CD4-positive, alpha-beta T cell (primary cell): Measurements from ENCODE around the gene ENTPD3. TPM values are rescaled to one million over a fixed set of nuclear protein-coding genes. Genes with fewer than 3 reads are reported as not detected.
A peak's percentile ranks its signal among the peaks of the same experiment; 100 is the strongest.

Experiments used
- ATAC-seq: fragments of 200-7000 bp; cut with Tn5 transposase; one replicate; pipeline ENCODE4 v1.10.0; 2022; ENCODE audit warnings: mild to moderate bottlenecking; ENCODE audit not compliant: poor library complexity
- CTCF ChIA-PET: fragments of 350-600 bp; sonication (Branson Sonifier 250); formaldehyde crosslinking; loops from one replicate; lab custom pipeline; 2021; ENCODE audit warnings: antibody characterized with exemption, inconsistent platforms; lab: Charles Lee
- POLR2A ChIA-PET: fragments of 350-600 bp; sonication (Branson Sonifier 250); formaldehyde crosslinking; loops from one replicate; lab custom pipeline; 2021; ENCODE audit warnings: antibody characterized with exemption, inconsistent platforms; lab: Charles Lee
- DNase-seq, 14 experiments: peaks; one replicate each; pipeline ENCODE4 v3.0.0-alpha.2; 2013 to 2020; ENCODE audit warnings: mixed read lengths in 2 of 14
- H3K27ac ChIP-seq, 2 donors: one replicate each; pipeline versions ENCODE4 v1.5.1 to v1.7.0; 2013; ENCODE audit warnings: low read length in 2 of 2, low read depth in 1 of 2, mild to moderate bottlenecking in 1 of 2
- H3K27me3 ChIP-seq, 2 experiments: 1 replicate in 1 of 2; 2 replicates in 1 of 2; pipeline versions ENCODE4 v1.6.1 to v1.7.0; 2013; ENCODE audit warnings: low read length in 2 of 2, control low read depth in 1 of 2, mild to moderate bottlenecking in 1 of 2, moderate library complexity in 1 of 2; ENCODE audit not compliant: insufficient read depth in 2 of 2, control insufficient read depth in 1 of 2
- H3K36me3 ChIP-seq: one replicate; pipeline ENCODE4 v1.6.1; 2013; ENCODE audit warnings: low read length, control low read depth; ENCODE audit not compliant: insufficient read depth
- H3K4me1 ChIP-seq: one replicate; pipeline ENCODE4 v1.6.1; 2013; ENCODE audit warnings: low read length, control low read depth; ENCODE audit not compliant: insufficient read depth
- H3K4me3 ChIP-seq: one replicate; pipeline ENCODE4 v1.5.1; 2013; ENCODE audit warnings: mild to moderate bottlenecking, low read length, moderate library complexity
- H3K9me3 ChIP-seq, 2 experiments: 1 replicate in 1 of 2; 2 replicates in 1 of 2; pipeline versions ENCODE4 v1.6.1 to v1.7.0; 2013; ENCODE audit warnings: low read length in 2 of 2, mild to moderate bottlenecking in 2 of 2, control low read depth in 1 of 2, moderate library complexity in 1 of 2; ENCODE audit not compliant: control insufficient read depth in 1 of 2, insufficient read depth in 1 of 2
- H3K27ac Mint-ChIP-seq: one replicate; pipeline ENCODE4 v1.8.0; 2020; ENCODE audit warnings: mixed read lengths
- H3K27me3 Mint-ChIP-seq: one replicate; pipeline ENCODE4 v1.8.0; 2021; ENCODE audit warnings: mixed read lengths
- H3K36me3 Mint-ChIP-seq: one replicate; pipeline ENCODE4 v1.8.0; 2021; ENCODE audit warnings: low read depth, mixed read lengths
- H3K4me1 Mint-ChIP-seq: one replicate; pipeline ENCODE4 v1.8.0; 2021; ENCODE audit warnings: low read depth, mixed read lengths
- H3K4me3 Mint-ChIP-seq: one replicate; pipeline ENCODE4 v1.8.0; 2020; ENCODE audit warnings: mild to moderate bottlenecking, mixed read lengths
- H3K9me3 Mint-ChIP-seq: one replicate; pipeline ENCODE4 v1.8.0; 2020; ENCODE audit warnings: mixed read lengths
- CTCF ChIP-seq: fragments of 200-600 bp; IDR thresholded peaks from one replicate; pipeline ENCODE4 v1.8.0; 2022; ENCODE audit warnings: antibody characterized with exemption, mild to moderate bottlenecking
- intact Hi-C, 2 experiments: fragments of 100-400 bp; cut with DNase I in 1 of 2; cut with micrococcal nuclease in 1 of 2; formaldehyde crosslinking; loops; one replicate each; pipeline versions ENCODE4 v1.15.1 to v1.9.0; 2023 to 2025; cut with DNase I, micrococcal nuclease
- total RNA-seq, 174 experiments: library from RNA in 2 of 174; stranded (reverse) in 2 of 174; gene quantifications; one replicate each; pipeline ENCODE4 v1.2.3 and lab custom pipeline; 2021 to 2026

ENTPD3 gene
- total RNA-seq, 2 experiments from 2014 or later = not detected

GRCh38 chr3:40453933-40454332 lies 66.9 kb downstream of the ENTPD3 start:
- peaks cover 51% of the 10 kb centered on the region for H3K4me1 Mint-ChIP-seq
- TF ChIP-seq CTCF = no peak
- H3K27ac Mint-ChIP-seq = peak overlapping the region; percentile 91
- intact Hi-C loops = loop anchor here (1.0 to 10.0 kb wide), 8 partner anchors 71 to 1511 kb away; partner anchors contain the start of genes EIF1B (in 2 of the 2), ULK4 (in 2 of the 2), ZNF621 (in 2 of the 2) and CTNNB1 (in 1 of the 2)
- H3K4me3 Mint-ChIP-seq = peak overlapping the region; percentile 52
- H3K27me3 Mint-ChIP-seq = no peaks in the 10 kb centered on the region
- ChIA-PET CTCF (interaction anchor here (1.2 to 1.4 kb wide), 2 partner anchors 11 to 137 kb away, joined by 3 to 4 read pairs; no protein-coding TSS in a partner anchor), POLR2A (interaction anchor here (0.8 to 3.3 kb wide), 9 partner anchors 10 to 1508 kb away, joined by 3 to 17 read pairs (median 5); partner anchors contain the start of genes CTNNB1, EIF1B, RPSA and ULK4)
- DNase-seq (no peak), ATAC-seq (no peak)
- H3K36me3 Mint-ChIP-seq = peaks cover 30% of the 10 kb centered on the region
- no peak overlapping the region for H3K4me3 ChIP-seq
- no peak overlapping the region for H3K27ac ChIP-seq
- H3K27me3 ChIP-seq = no peaks in the 10 kb centered on the region
- H3K4me1 ChIP-seq = peaks cover 40% of the 10 kb centered on the region
- no peaks in the 10 kb centered on the region for H3K9me3 ChIP-seq
- H3K9me3 Mint-ChIP-seq = no peaks in the 10 kb centered on the region
- peaks cover 15% of the 10 kb centered on the region for H3K36me3 ChIP-seq

- H3K4me3 Mint-ChIP-seq = peak overlapping the region; percentile 90
- no peak for TF ChIP-seq CTCF
- no peak for ATAC-seq
- no peaks in the 10 kb centered on the region for H3K9me3 ChIP-seq
- peaks cover 44% of the 10 kb centered on the region for H3K4me1 ChIP-seq
- ChIA-PET CTCF (no interaction called here), POLR2A (no interaction called here)
- no peaks in the 10 kb centered on the region for H3K27me3 Mint-ChIP-seq
- peaks cover 26% of the 10 kb centered on the region for H3K36me3 ChIP-seq
- intact Hi-C loops = loop anchor here (5.0 to 10.0 kb wide), 3 partner anchors 1071 to 1509 kb away; partner anchors contain the start of genes SCN11A (in 1 of the 2), SLC25A38 (in 1 of the 2), ULK4 (in 1 of the 2) and WDR48 (in 1 of the 2)
- H3K36me3 Mint-ChIP-seq = peaks cover 44% of the 10 kb centered on the region
- H3K27ac ChIP-seq = no peak overlapping the region
- H3K4me3 ChIP-seq = no peak overlapping the region
- DNase-seq = no peak
- H3K4me1 Mint-ChIP-seq = peaks cover 55% of the 10 kb centered on the region
- H3K27me3 ChIP-seq = no peaks in the 10 kb centered on the region
- H3K9me3 Mint-ChIP-seq = no peaks in the 10 kb centered on the region
- H3K27ac Mint-ChIP-seq = peak overlapping the region; percentile 91
Measured at GRCh38 chr3:40455328-40455727, 68.3 kb downstream of the ENTPD3 start.

DNA sequence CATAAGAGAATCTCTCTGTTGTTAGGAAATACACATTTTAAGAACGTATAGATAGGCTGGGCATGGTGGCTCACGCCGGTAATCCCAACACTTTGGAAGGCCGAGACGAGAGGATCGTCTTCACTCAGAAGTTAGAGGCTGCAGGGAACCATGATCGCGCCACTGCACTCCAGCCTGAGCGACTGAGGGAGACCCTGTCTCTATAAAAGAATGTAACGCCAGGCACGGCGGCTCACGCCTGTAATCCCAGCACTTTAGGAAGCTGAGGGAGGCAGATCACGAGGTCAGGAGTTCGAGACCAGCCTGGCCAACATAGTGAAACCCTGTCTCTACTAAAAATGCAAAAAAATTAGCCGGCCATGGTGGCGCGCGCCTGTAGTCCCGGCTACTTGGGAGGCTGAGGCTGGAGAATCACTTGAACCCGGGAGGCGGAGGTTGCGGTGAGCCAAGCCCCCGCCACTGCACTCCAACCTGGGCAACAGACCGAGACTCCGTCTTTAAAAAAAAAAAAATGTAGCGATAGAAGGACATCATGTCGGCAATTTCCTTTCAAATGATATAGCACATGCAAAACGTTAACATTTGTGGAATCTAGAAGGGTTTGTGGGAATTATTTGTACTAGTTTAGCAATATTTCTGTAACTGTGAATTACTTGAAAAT lies 69.4 kb downstream of the ENTPD3 start:
- peak overlapping the region; percentile 90 for H3K4me3 Mint-ChIP-seq
- Histone ChIP-seq H3K27me3 (no peaks in the 10 kb centered on the region), H3K27ac (peak overlapping the region; percentile 78 to 92), H3K36me3 (peaks cover 32% of the 10 kb centered on the region), H3K4me1 (peaks cover 44% of the 10 kb centered on the region), H3K9me3 (no peaks in the 10 kb centered on the region), H3K4me3 (peak overlapping the region; percentile 85)
- H3K27ac Mint-ChIP-seq = peak overlapping the region; percentile 91
- no peak for TF ChIP-seq CTCF
- no peaks in the 10 kb centered on the region for H3K9me3 Mint-ChIP-seq
- no peak for ATAC-seq
- ChIA-PET CTCF (no interaction called here), POLR2A (interaction anchor here (0.7 to 2.4 kb wide), 12 partner anchors 9 to 1506 kb away, joined by 3 to 22 read pairs (median 6); partner anchors contain the start of genes CTNNB1, EIF1B, ULK4 and ZNF619)
- peaks cover 51% of the 10 kb centered on the region for H3K36me3 Mint-ChIP-seq
- intact Hi-C loops = loop anchor here (5.0 to 10.0 kb wide), 3 partner anchors 1072 to 1508 kb away; partner anchors contain the start of genes SCN11A (in 1 of the 2), SLC25A38 (in 1 of the 2), ULK4 (in 1 of the 2) and WDR48 (in 1 of the 2)
- H3K4me1 Mint-ChIP-seq = peaks cover 59% of the 10 kb centered on the region
- no peak for DNase-seq
- no peaks in the 10 kb centered on the region for H3K27me3 Mint-ChIP-seq
